Measurements from ENCODE around the gene BCAS3.

- TF ChIP-seq CTCF (conservative IDR thresholded peaks at IDR 0.05; ENCODE audit: low read length): no peak
- TF ChIP-seq EZH2phosphoT487 (IDR thresholded peaks at IDR 0.05; ENCODE audit: borderline replicate concordance, low read depth, low read length): no peak
These were observed 689.2 kb downstream of the BCAS3 start for GRCh38 chr17:61366715-61367413.
